ENCODE results near the gene TTC33.
"Not testable (repeated sequence)": the region's sequence is repeated elsewhere in the genome, so short reads cannot be mapped to it uniquely, and the experiment has no call there.

Gene TTC33

GRCh38 chr5:40755407-40756365 lies at the start of gene TTC33:
Gene TTC33, minus strand, starts transcription at chr5:40755961. Its CDS starts 8,943 bp downstream, at chr5:40747018.
- DNase-seq = peak; percentile 84 to 93

- DNase-seq = no peak
Measured at GRCh38 chr5:40801771-40802562, 46.2 kb upstream of the TTC33 start.

DNA sequence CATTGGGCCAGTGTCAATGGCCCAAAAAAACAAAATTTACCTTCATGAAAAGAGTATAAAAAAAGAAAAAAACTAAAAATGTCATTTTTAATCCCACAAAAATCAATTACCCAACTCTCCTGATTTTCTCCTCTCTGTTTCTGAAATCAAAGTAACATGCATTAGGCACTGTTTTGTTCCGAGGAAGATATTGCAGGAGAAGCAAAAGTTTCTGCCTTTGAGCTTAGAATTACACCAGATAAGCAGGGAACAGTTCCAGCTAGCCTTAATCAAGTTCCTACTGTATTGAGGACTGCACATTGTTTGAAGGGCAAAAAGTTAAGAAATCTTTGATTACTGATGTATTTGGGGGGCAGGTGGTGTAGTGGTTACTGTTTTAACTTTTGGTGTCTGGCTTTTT lies 43.5 kb upstream of the TTC33 start:
- DNase-seq = no peak

- peak; percentile 29 to 35 for DNase-seq
Measured at GRCh38 chr5:40798801-40799210, 43.0 kb upstream of the TTC33 start.

DNA sequence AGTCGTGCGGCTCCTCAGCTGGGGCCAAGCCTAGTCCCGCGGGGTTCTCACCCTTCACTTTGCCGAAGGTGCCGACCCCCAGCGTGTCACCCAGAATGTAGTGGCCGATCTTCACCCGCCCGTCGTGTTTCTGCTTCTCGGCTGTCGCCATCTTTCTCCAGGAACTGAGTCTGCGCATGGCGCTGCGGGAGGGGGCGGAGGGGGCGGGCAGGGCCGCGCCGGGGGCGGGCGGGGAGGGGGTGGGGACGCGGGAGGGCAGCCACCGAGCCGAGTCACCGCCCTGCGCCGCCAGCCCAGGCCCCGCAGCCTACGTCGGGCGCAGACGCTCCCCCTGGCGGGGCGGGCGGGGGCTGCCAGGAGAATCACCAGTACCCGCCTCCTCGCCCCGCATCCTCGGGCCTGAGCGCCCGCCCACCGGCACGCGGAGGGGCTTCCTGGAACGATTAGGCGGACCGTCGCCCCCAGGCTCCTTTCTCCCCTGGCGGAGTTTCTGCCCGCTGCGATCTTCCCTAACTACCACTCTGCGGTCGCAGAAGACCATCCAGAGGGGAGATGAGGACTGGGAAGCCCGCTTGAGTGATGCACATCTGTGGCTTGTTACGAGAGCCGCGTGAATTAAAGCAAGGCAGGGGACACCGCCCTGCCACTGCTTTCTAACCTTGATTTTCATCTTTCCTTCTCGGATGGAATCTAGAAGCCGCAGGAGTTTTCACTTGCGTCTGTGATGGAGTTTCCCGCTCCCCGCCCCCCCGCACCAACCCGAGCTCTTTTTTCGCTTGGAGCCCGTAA lies 42.4 kb upstream of the TTC33 start, which contains the start of gene PRKAA1:
TSS of gene PRKAA1 (minus strand) at position 363 of the 789 bp plus-strand sequence. CDS start at position 178, 185 bp downstream.
- DNase-seq = peak; percentile 76 to 80

GRCh38 chr5:40797273-40798011 lies 41.7 kb upstream of the TTC33 start:
- peak; percentile 73 for DNase-seq

GRCh38 chr5:40796487-40796889 lies 40.7 kb upstream of the TTC33 start:
- peak; percentile 78 to 81 for DNase-seq

DNA sequence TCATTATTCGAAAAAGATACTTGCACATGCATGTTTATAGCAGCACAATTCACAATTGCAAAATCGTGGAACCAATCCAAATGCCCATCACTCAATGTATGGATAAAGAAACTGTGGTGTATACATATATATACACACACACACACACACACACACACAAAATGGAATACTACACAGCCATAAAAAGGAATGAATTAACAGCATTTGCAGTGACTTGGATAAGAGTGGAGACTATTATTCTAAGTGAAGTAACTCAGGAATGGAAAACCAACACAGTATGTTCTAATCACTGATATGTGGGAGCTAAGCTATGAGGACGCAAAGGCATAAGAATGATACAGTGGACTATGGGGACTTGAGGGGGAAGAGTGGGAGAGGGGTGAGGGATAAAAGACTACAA lies 39.1 kb upstream of the TTC33 start:
- not testable (repeated sequence) for DNase-seq

GRCh38 chr5:40794340-40794739 lies 38.6 kb upstream of the TTC33 start:
- DNase-seq = not testable (repeated sequence)

DNA sequence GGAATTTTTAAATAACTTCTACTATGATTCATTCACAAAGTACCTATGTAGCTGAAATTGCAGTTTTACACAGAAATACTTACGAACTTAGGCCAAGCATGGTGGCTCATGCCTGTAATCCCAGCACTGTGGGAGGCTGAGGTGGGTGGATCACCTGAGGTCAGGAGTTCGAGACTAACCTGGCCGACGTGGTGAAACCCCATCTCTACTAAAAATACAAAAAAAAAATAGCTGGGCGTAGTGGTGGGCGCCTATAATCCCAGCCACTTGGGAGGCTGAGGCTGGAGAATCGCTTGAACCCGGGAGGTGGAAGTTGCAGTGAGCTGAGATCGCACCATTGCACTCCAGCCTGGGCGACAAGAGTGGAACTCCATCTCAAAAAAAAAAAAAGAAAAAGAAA lies 36.9 kb upstream of the TTC33 start:
- not testable (repeated sequence) for DNase-seq

- no peak for DNase-seq
Measured at GRCh38 chr5:40791715-40792139, 36.0 kb upstream of the TTC33 start.

- no peak for DNase-seq
Measured at GRCh38 chr5:40790947-40791593, 35.3 kb upstream of the TTC33 start.

DNA sequence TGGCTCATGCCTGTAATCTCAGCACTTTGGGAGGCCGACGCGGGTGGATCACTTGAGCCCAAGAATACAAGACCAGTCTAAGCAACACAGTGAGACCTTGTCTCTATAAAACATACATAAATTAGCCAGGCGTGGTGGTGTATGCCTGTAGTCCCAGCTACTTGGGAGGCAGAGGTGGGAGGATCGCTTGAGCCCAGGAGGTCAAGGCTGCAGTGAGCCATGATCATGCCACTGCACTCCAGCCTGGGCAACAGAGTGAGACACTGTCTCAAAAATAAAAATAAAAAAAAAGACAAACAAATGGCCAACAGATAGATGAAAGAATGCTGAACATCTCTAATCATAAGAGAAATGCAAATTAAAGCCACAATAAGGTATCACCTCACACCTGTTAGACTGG lies 33.2 kb upstream of the TTC33 start:
- DNase-seq = not testable (repeated sequence)

- no peak for DNase-seq
Measured at GRCh38 chr5:40787986-40788385, 32.2 kb upstream of the TTC33 start.

DNA sequence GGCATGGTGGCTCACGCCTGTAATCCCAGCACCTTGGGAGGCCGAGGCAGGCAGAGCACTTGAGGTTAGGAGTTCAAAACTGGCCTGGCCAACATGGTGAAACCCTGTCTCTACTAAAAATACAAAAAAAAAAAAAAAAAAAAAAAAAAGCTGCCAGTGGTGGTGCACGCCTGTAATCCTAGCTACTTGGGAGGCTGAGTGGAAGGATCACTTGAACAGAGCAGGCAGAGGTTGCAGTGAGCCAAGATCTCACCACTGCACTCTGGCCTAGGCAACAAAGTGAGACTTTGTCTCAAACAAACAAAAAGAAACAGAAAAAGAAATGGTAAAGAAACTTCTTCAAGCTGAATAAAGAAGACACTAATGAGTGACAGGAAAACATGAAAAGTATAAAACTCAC lies 30.9 kb upstream of the TTC33 start:
- not testable (repeated sequence) for DNase-seq

DNA sequence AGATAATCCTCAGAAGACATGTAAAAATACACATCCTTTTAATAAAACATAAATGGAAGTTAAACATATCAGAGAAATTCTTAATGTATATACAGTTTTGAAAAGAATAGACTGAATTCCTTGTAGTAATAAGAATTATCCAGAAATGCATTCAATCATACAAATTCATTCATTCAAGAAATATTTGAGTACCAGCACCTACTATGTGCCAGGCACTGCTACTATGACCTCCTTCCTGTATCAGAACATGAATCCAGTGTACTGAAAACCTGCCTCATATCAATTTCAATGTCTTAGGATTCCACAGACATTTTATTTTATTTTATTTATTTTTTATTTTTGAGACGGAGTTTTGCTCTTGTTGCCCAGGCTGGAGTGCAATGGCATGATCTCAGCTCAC lies 29.2 kb upstream of the TTC33 start:
- no peak for DNase-seq

DNA sequence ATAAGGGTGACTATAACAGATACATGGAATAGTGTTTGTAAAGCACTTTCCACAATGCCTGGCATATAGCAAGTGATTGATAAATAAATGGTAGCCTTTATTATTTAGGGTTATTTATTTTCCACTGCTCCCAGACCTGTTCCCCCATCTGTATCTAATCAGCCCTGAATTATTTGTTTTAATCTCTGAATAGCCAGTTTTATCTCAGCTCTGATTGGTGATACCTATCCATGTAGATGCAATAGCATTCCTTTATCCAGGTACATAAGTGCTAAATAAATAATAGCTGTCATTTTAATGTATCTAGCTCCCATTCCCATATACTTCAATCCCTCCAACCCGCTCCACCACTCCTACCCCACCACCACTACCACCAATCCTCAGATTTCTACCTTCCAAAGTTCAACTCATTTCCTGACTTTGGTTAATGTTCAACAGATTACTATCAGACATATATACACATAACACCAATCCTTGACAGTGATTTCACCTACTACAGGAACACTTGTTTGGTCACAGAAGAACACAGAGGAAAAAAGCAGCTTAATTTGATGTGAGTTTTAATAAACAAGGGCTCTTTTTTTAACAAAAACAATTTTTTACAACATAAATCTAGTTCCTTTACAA lies 28.4 kb upstream of the TTC33 start:
- DNase-seq = no peak

- DNase-seq = peak; percentile 46 to 52
Measured at GRCh38 chr5:40781843-40782409, 26.2 kb upstream of the TTC33 start.

- no peak for DNase-seq
Measured at GRCh38 chr5:40780858-40781257, 25.1 kb upstream of the TTC33 start.

DNA sequence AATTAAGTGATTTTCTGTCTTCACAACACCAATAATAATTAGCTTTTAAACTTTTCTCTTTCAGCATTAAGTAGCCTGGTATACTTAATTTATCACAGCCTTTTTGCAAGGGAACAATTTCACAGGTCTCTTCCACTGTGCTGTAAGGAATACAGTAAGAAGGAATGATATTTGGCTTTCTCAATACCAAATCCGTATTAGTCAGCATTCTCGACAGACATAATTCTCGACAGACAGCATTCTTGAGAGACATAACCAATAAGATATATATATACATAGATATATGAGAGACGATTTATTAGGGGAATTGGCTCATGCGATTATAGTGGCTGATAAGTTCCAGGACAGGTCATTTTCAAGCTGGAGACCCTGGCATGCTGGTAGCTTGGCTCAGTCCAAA lies 24.4 kb upstream of the TTC33 start:
- no peak for DNase-seq

DNA sequence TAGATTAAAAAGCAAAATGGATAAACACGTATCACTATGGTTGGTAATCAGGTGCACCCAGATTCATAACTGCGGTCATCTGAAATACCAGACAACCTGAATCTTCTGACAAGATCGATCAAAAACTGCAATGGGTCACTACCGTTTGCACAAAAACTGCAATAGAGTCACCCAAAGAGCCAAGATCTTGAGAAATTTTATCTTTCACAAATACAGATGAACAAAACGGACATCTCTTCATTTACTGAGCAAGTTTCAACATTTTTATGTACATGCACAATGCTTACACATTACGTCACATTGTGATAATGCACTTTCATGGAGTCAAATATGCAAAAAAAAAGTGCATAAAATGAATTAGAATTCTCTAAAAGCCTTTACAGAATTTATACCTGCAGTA lies 23.8 kb upstream of the TTC33 start:
- DNase-seq = no peak

All from AML-193 (cell line).